Cardiac septum (tissue), 1 donor: ENCODE results near the gene PTPRG. TPM values are rescaled to one million over a fixed set of nuclear protein-coding genes. Genes with fewer than 3 reads are reported as not detected.

Source experiments
- DNase-seq: peaks from one replicate; pipeline ENCODE4 v3.0.0-alpha.2; 2020; ENCODE audit warnings: low spot score
- intact Hi-C: fragments of 100-400 bp; cut with DNase I; formaldehyde crosslinking; loops from one replicate; pipeline ENCODE4 v1.14.0; 2022
- total RNA-seq: library from RNA; stranded (reverse); fragmentation: NEBNext Ultra II Directional; extraction: Animal tissue kit (Norgen Biotek cat#: 25700); gene quantifications from one replicate; pipeline ENCODE4 v1.2.1, GENCODE V29; 2021
- donor health status: DM: no; HTN: no; CAD: no.

Gene PTPRG
- total RNA-seq, 1 donor from 2014 or later = 34.3 TPM

GRCh38 chr3:61884794-61885193 is 323.4 kb downstream of the PTPRG start:
- intact Hi-C loops = no loop called here
- DNase-seq = no peak

GRCh38 chr3:61885414-61885813 is 324.0 kb downstream of the PTPRG start:
- no peak for DNase-seq
- intact Hi-C loops = no loop called here

- DNase-seq = no peak
- intact Hi-C loops = no loop called here
Measured at GRCh38 chr3:61887206-61887605, 325.8 kb downstream of the PTPRG start.

GRCh38 chr3:61889259-61889658 is 327.9 kb downstream of the PTPRG start:
- DNase-seq = no peak
- intact Hi-C loops = no loop called here

- no peak for DNase-seq
- intact Hi-C loops = no loop called here
Measured at GRCh38 chr3:61890167-61890566, 328.8 kb downstream of the PTPRG start.

- intact Hi-C loops = no loop called here
- DNase-seq = no peak
Measured at GRCh38 chr3:61890586-61890985, 329.2 kb downstream of the PTPRG start.

GRCh38 chr3:61892891-61893290 is 331.5 kb downstream of the PTPRG start:
- DNase-seq = no peak
- intact Hi-C loops = no loop called here

GRCh38 chr3:61893840-61894566 is 332.6 kb downstream of the PTPRG start:
- intact Hi-C loops = no loop called here
- DNase-seq = no peak

- no peak for DNase-seq
- intact Hi-C loops = no loop called here
Measured at GRCh38 chr3:61894988-61895935, 333.9 kb downstream of the PTPRG start.

- intact Hi-C loops = no loop called here
Measured at GRCh38 chr3:61896251-61896650, 334.9 kb downstream of the PTPRG start.

GRCh38 chr3:61897848-61898247 is 336.5 kb downstream of the PTPRG start:
- intact Hi-C loops = no loop called here
- no peak for DNase-seq

More at GRCh38 chr3:61896251-61896650, 334.9 kb downstream of the PTPRG start:
- DNase-seq = no peak

GRCh38 chr3:61899700-61900462 is 338.5 kb downstream of the PTPRG start:
- intact Hi-C loops = no loop called here
- no peak for DNase-seq

GRCh38 chr3:61901496-61901895 is 340.1 kb downstream of the PTPRG start:
- intact Hi-C loops = no loop called here
- DNase-seq = no peak

- intact Hi-C loops = no loop called here
- DNase-seq = no peak
Measured at GRCh38 chr3:61901986-61902385, 340.6 kb downstream of the PTPRG start.

GRCh38 chr3:61903074-61903473 is 341.7 kb downstream of the PTPRG start:
- intact Hi-C loops = no loop called here
- no peak for DNase-seq

- intact Hi-C loops = no loop called here
- no peak for DNase-seq
Measured at GRCh38 chr3:61903931-61904657, 342.7 kb downstream of the PTPRG start.

GRCh38 chr3:61907210-61907795 is 345.9 kb downstream of the PTPRG start:
- intact Hi-C loops = no loop called here

GRCh38 chr3:61908382-61908781 is 347.0 kb downstream of the PTPRG start:
- DNase-seq = no peak
- intact Hi-C loops = no loop called here

More at GRCh38 chr3:61907210-61907795, 345.9 kb downstream of the PTPRG start:
- DNase-seq = no peak

- intact Hi-C loops = loop anchor here (10.0 kb wide), 1 partner anchor 46 kb away; no protein-coding TSS in a partner anchor
- DNase-seq = no peak
Measured at GRCh38 chr3:61910732-61911131, 349.4 kb downstream of the PTPRG start.
